ENCODE data around the gene MKLN1.
A peak's percentile ranks its signal among the peaks of the same experiment; 100 is the strongest.

MKLN1 gene

DNA sequence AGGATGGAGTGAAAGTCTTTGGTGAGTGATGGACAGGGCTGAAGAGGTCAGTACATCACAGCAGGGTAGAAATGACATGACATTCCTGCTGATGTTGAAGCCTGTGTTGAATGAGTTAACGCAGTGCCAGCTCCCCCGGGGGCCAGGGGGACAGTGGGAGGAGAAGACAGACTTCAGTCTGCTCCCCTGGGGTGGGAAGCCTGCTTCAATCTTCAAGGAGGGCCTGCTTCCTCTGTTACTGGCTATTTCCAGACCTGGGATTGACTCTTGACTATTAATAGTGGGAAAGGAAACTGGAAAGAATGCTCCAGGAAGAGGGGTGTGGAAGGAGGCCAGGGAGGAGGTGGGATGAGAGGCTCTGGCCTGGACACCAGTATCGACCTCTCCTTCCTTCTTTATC lies 201.5 kb downstream of the MKLN1 start:
- Mint-ChIP-seq H3K4me3 (peak overlapping the region in 2 of 3 experiments; percentile 1 to 3), H3K36me3 (ENCODE audit: low read depth) (no peaks in the 10 kb centered on the region), H3K27ac (no peak overlapping the region), H3K27me3 (ENCODE audit: low read depth) (no peaks in the 10 kb centered on the region), H3K9me3 (no peaks in the 10 kb centered on the region), H3K4me1 (peaks cover 11% of the 10 kb centered on the region)
- TF ChIP-seq, protein P1, sequence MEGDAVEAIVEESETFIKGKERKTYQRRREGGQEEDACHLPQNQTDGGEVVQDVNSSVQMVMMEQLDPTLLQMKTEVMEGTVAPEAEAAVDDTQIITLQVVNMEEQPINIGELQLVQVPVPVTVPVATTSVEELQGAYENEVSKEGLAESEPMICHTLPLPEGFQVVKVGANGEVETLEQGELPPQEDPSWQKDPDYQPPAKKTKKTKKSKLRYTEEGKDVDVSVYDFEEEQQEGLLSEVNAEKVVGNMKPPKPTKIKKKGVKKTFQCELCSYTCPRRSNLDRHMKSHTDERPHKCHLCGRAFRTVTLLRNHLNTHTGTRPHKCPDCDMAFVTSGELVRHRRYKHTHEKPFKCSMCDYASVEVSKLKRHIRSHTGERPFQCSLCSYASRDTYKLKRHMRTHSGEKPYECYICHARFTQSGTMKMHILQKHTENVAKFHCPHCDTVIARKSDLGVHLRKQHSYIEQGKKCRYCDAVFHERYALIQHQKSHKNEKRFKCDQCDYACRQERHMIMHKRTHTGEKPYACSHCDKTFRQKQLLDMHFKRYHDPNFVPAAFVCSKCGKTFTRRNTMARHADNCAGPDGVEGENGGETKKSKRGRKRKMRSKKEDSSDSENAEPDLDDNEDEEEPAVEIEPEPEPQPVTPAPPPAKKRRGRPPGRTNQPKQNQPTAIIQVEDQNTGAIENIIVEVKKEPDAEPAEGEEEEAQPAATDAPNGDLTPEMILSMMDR (IDR thresholded peaks at IDR 0.05; ENCODE audit: unreplicated experiment in 3 of 3), result no peak

DNA sequence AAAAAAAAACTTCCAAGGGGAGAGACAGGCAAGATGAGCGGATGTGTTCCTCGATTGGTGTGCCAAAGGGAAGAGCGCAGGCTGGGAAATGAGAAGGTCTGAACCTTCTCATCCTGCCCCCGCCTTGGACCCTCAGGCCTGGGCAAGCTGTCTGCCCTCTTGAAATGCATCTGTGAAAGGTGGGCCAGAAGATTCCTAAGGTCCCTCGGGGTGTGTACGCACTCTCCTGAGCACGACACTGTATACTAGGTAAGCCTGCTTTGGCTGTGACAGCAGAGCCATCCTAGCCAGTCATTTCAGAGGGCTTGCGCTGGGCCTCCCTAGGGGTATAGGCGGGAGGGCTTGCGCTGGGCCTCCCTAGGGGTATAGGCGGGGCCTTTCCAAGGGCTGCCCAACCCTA lies 201.9 kb downstream of the MKLN1 start:
- no peaks in the 10 kb centered on the region for H3K36me3 Mint-ChIP-seq (ENCODE audit: low read depth)
- peaks cover 11% of the 10 kb centered on the region for H3K4me1 Mint-ChIP-seq
- H3K4me3 Mint-ChIP-seq, result peak overlapping the region in 1 of 3 experiments; percentile 3
- H3K27ac Mint-ChIP-seq, result no peak overlapping the region
- H3K9me3 Mint-ChIP-seq, result no peaks in the 10 kb centered on the region
- no peaks in the 10 kb centered on the region for H3K27me3 Mint-ChIP-seq (ENCODE audit: low read depth)
- TF ChIP-seq, protein P1 (IDR thresholded peaks at IDR 0.05; ENCODE audit: unreplicated experiment in 3 of 3), result no peak

DNA sequence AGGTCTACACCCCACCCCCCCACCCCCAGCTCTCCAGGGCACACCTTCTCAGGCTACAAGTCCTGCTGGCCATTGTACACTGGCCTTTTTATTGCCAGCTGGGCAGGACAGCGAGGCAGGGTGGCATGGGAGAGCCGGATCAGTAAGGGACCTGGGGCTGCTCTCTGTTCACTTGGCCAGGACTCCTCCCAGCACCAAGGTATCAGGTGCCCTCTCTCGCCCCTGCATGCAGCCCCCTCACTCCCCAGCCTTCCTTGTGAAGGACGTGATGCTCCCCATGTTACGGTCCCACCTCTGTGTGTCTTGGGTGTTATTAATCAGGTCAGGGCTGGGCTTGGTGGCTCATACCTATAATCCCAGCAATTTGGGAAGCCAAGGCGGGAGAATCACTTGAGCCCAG lies 202.5 kb downstream of the MKLN1 start:
- Mint-ChIP-seq H3K27me3 (ENCODE audit: low read depth) (no peaks in the 10 kb centered on the region), H3K4me1 (peaks cover 11% of the 10 kb centered on the region), H3K27ac (no peak overlapping the region), H3K9me3 (no peaks in the 10 kb centered on the region), H3K36me3 (ENCODE audit: low read depth) (no peaks in the 10 kb centered on the region), H3K4me3 (no peak overlapping the region)
- TF ChIP-seq, protein P1 (IDR thresholded peaks at IDR 0.05; ENCODE audit: unreplicated experiment in 3 of 3), result no peak

DNA sequence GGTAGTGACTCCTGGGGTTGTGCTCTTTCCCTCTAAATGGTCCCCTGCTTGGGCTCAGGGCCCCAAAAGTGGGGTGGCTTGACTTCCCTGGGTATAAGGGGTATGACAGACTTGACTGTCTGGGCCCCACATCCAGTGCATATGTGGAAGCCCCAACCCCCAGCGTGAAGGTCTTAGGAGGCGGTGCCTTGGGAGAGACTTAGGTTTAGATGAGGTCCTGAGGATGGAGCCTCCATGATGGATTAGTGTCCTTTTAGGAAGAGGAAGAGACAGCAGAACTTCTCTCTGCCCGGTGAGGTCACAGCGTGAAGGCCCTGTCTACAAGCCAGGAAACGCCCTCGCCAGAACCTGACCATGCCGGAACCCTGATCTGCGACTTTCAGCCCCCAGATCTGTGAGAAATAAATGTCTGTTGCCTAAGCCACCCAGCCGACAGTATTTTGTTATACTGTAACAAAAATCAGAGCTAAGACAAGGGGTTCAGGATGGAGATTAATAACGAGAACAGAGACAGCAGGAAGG lies 205.0 kb downstream of the MKLN1 start:
- Mint-ChIP-seq H3K27me3 (ENCODE audit: low read depth) (no peaks in the 10 kb centered on the region), H3K9me3 (no peaks in the 10 kb centered on the region), H3K4me1 (peaks cover 11% of the 10 kb centered on the region), H3K4me3 (peak overlapping the region in 2 of 3 experiments; percentile 47 to 55), H3K27ac (peak overlapping the region in 1 of 3 experiments; percentile 68), H3K36me3 (ENCODE audit: low read depth) (peaks cover under 1% of the 10 kb centered on the region)
- TF ChIP-seq, protein P1 (IDR thresholded peaks at IDR 0.05; ENCODE audit: unreplicated experiment in 3 of 3), result no peak

DNA sequence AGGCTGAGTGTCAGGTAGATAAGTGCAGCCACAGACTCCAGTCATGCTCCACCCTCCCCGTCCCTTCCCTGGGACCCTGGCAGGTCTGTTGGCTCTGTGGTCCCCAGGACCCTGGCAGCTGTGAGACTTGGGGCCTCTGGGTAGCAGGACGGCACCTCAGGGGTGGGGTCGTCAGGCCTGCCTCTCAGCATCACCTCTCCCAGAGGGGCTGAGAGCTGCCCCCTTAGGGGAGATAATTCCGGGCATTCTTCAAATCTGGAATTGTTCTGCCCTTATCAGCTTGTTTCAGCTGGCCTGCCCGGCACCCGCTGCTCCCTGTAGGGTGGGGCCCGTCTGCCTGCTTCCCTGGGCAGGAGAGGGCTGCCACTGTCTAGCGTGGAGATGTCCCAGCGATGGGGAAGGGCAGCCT lies 205.5 kb downstream of the MKLN1 start:
- peaks cover 12% of the 10 kb centered on the region for H3K4me1 Mint-ChIP-seq
- H3K27me3 Mint-ChIP-seq (ENCODE audit: low read depth), result no peaks in the 10 kb centered on the region

More for the DNA sequence above, 205.5 kb downstream of the MKLN1 start:
- no peak overlapping the region for H3K4me3 Mint-ChIP-seq
- peaks cover 3% of the 10 kb centered on the region for H3K36me3 Mint-ChIP-seq (ENCODE audit: low read depth)
- TF ChIP-seq, protein P1 (IDR thresholded peaks at IDR 0.05; ENCODE audit: unreplicated experiment in 3 of 3), result no peak
- no peak overlapping the region for H3K27ac Mint-ChIP-seq
- no peaks in the 10 kb centered on the region for H3K9me3 Mint-ChIP-seq
